Upper lobe of left lung (tissue), 4 donors: Measurements from ENCODE around the gene KLF14.

ENCODE experiments used
- CTCF ChIP-seq, 6 experiments: fragments of 450-650 bp in 4 of 6; fragments of 200-600 bp in 2 of 6; sonication (generic) in 2 of 6; IDR thresholded peaks; one replicate each; pipeline ENCODE4 v1.5.1; 2016 to 2019; ENCODE audit warnings: antibody characterized with exemption in 6 of 6
- EP300 ChIP-seq, 4 donors: sonication (generic); formaldehyde crosslinking; IDR thresholded peaks; one replicate each; pipeline ENCODE4 v1.5.1; 2017; ENCODE audit warnings: antibody characterized with exemption in 4 of 4, control low read depth in 2 of 4
- POLR2AphosphoS5 ChIP-seq, 2 donors: sonication (generic); formaldehyde crosslinking; IDR thresholded peaks; one replicate each; pipeline ENCODE4 v1.5.1; 2017; ENCODE audit warnings: antibody characterized with exemption in 2 of 2

GRCh38 chr7:130740606-130741005 is 6.6 kb upstream of the KLF14 start:
- TF ChIP-seq POLR2AphosphoS5 (IDR thresholded peaks at IDR 0.05) (no peak), EP300 (IDR thresholded peaks at IDR 0.05) (no peak), CTCF (IDR thresholded peaks at IDR 0.05) (no peak)
